CD8-positive, alpha-beta memory T cell (primary cell): Measurements from ENCODE around the gene ZNF583. TPM values are rescaled to one million over a fixed set of nuclear protein-coding genes. Genes with fewer than 3 reads are reported as not detected.

Source experiments
- CTCF ChIA-PET: fragments of 350-600 bp; sonication (Branson Sonifier 250); formaldehyde crosslinking; loops from one replicate; lab custom pipeline; 2021; ENCODE audit warnings: antibody characterized with exemption; lab: Charles Lee
- POLR2A ChIA-PET: fragments of 350-600 bp; sonication (Branson Sonifier 250); formaldehyde crosslinking; loops from one replicate; lab custom pipeline; 2021; ENCODE audit warnings: antibody characterized with exemption; lab: Charles Lee
- DNase-seq, 5 donors: peaks; one replicate each; pipeline versions ENCODE4 v3.0.0 to v3.0.0-alpha.2; 2020 to 2022; ENCODE audit warnings: mixed read lengths in 1 of 5
- H3K27ac ChIP-seq: one replicate; pipeline ENCODE4 v1.7.0; 2013; ENCODE audit warnings: low read depth, mild to moderate bottlenecking, low read length, moderate library complexity
- H3K27me3 ChIP-seq: 2 replicates; pipeline ENCODE4 v1.7.0; 2013; ENCODE audit warnings: low read length, mild to moderate bottlenecking; ENCODE audit not compliant: insufficient read depth, poor library complexity, severe bottlenecking
- H3K36me3 ChIP-seq: 2 replicates; pipeline ENCODE4 v1.7.0; 2013; ENCODE audit warnings: mild to moderate bottlenecking, low read length, moderate library complexity; ENCODE audit not compliant: insufficient read depth
- H3K4me1 ChIP-seq: 2 replicates; pipeline ENCODE4 v1.7.0; 2013; ENCODE audit warnings: mild to moderate bottlenecking, low read length, moderate library complexity; ENCODE audit not compliant: insufficient read depth
- H3K4me3 ChIP-seq: 2 replicates; pipeline ENCODE4 v1.7.0; 2013; ENCODE audit warnings: mild to moderate bottlenecking, low read length
- H3K9me3 ChIP-seq: 2 replicates; pipeline ENCODE4 v1.7.0; 2013; ENCODE audit warnings: mild to moderate bottlenecking, low read length
- H3K27ac Mint-ChIP-seq, 8 donors: one replicate each; pipeline ENCODE4 v1.8.0; 2020 to 2021; ENCODE audit warnings: mixed read lengths in 8 of 8, mild to moderate bottlenecking in 6 of 8, inconsistent platforms in 3 of 8, moderate library complexity in 3 of 8
- H3K27me3 Mint-ChIP-seq, 2 donors: one replicate each; pipeline ENCODE4 v1.8.0; 2020 to 2021; ENCODE audit warnings: mixed read lengths in 2 of 2, mild to moderate bottlenecking in 1 of 2, moderate library complexity in 1 of 2
- H3K36me3 Mint-ChIP-seq, 3 donors: one replicate each; pipeline ENCODE4 v1.8.0; 2020 to 2021; ENCODE audit warnings: mixed read lengths in 3 of 3, inconsistent platforms in 1 of 3, mild to moderate bottlenecking in 1 of 3
- H3K4me1 Mint-ChIP-seq, 3 donors: one replicate each; pipeline ENCODE4 v1.8.0; 2020 to 2021; ENCODE audit warnings: mixed read lengths in 3 of 3, inconsistent platforms in 1 of 3, mild to moderate bottlenecking in 1 of 3
- H3K4me3 Mint-ChIP-seq, 7 donors: one replicate each; pipeline ENCODE4 v1.8.0; 2020 to 2021; ENCODE audit warnings: mixed read lengths in 7 of 7, mild to moderate bottlenecking in 6 of 7, moderate library complexity in 4 of 7, inconsistent platforms in 2 of 7
- H3K9me3 Mint-ChIP-seq, 5 donors: one replicate each; pipeline ENCODE4 v1.8.0; 2020 to 2022; ENCODE audit warnings: mixed read lengths in 5 of 5, mild to moderate bottlenecking in 3 of 5, moderate library complexity in 2 of 5, inconsistent platforms in 1 of 5
- polyA plus RNA-seq: library from polyadenylated mRNA; unstranded; fragments of 300-500 nt; fragmentation: Illumina TruSeq; gene quantifications from one replicate; pipeline ENCODE4 v1.2.3, GENCODE V29; 2021
- total RNA-seq, 2 experiments: library from RNA; stranded (reverse); gene quantifications; one replicate each; pipeline ENCODE4 v1.2.3, GENCODE V29; 2021

ZNF583 gene
- 1 to 10 TPM; 5.3 to 5.9 TPM for total RNA-seq
- 14.1 TPM for polyA plus RNA-seq

DNA sequence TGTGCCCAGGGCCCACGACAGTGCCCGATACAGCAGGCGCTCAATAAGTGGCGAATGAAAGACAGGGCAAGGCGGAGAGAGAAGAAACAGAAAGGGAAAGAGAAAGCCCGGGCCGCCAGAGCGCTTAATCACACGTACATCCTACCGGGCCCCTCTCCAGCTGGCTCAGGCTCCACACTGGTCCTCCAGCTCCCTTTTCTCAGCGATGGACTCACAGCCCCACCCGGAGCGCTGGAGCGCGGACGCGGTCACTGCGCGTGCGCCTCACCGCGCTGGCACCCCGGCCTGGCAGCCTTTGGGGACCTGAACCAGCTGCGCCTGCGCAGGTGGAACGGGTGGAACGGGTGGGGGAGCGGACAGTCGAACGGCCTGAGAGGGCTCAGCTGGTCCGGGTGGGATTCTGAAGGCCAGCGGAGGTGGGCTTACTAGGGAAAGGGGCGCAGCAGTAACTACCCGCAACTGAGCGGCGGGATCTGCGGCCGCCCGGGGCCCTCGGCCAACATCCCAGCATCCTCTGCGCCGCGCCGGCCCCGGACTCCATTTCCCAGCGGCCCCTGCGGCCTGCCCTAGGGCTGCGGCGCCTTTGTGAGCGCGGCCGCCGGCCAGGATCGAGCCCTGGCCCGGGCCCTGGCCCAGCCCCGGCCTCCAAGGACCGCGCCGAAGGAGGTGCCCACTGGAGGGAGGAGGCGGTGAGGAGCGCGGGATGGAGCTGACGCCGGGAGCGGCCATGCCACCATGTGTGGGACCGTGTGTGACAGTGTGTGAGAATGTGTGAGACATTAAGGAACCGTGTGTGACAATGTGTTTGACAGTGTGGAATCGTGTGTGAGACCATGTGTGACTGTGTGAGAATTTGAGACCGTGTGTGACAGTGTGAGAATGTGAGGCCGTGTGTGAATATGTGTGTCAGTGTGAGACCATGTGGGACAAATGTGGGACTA lies at the start of gene ZNF583:
Gene ZNF583 (plus strand): TSS at position 569 of the 941 bp plus-strand sequence. CDS start 2,783 bp downstream, outside the sequence.
- CTCF ChIA-PET, result interaction anchor here (1.5 to 1.6 kb wide), 2 partner anchors 11 to 12 kb away, joined by 4 read pairs; partner anchors contain the start of gene ZNF582
- peak within 1 kb of the TSS; percentile 85 to 97 (median 92) for H3K4me3 Mint-ChIP-seq
- POLR2A ChIA-PET, result interaction anchor here (0.5 to 1.1 kb wide), 3 partner anchors 11 to 266 kb away, joined by 3 to 6 read pairs (median 5); partner anchors contain the start of gene ZNF582

GRCh38 chr19:56355517-56355916 lies 48.6 kb upstream of the ZNF583 start:
- no peak overlapping the region for H3K4me3 ChIP-seq
- Mint-ChIP-seq H3K27me3 (peaks cover 0 to 3% of the 10 kb centered on the region in 2 donors), H3K9me3 (peaks cover 12 to 30% (median 25%) of the 10 kb centered on the region in 5 donors), H3K27ac (no peak overlapping the region), H3K4me1 (peaks cover 0 to under 1% (median 0%) of the 10 kb centered on the region in 3 donors), H3K4me3 (no peak overlapping the region), H3K36me3 (peaks cover 4 to 24% (median 10%) of the 10 kb centered on the region in 3 donors)
- no peaks in the 10 kb centered on the region for H3K9me3 ChIP-seq
- POLR2A ChIA-PET, result no interaction called here
- no peaks in the 10 kb centered on the region for H3K27me3 ChIP-seq
- DNase-seq, result no peak
- no peaks in the 10 kb centered on the region for H3K36me3 ChIP-seq
- H3K27ac ChIP-seq, result no peak overlapping the region
- no peaks in the 10 kb centered on the region for H3K4me1 ChIP-seq
- CTCF ChIA-PET, result no interaction called here

More for the DNA sequence above, at the start of gene ZNF583:
- peaks cover 31 to 76% (median 58%) of the 10 kb centered on the region in 3 donors for H3K36me3 Mint-ChIP-seq
- peak within 1 kb of the TSS; percentile 77 to 97 (median 90) for H3K27ac Mint-ChIP-seq
- peaks cover 20% of the 10 kb centered on the region for H3K4me1 ChIP-seq
- H3K36me3 ChIP-seq, result peaks cover 18% of the 10 kb centered on the region
- peaks cover 36 to 73% (median 55%) of the 10 kb centered on the region in 5 donors for H3K9me3 Mint-ChIP-seq
- peak; percentile 86 to 92 (median 92) for DNase-seq
- no peaks in the 10 kb centered on the region for H3K27me3 ChIP-seq
- peaks cover 27 to 36% (median 32%) of the 10 kb centered on the region in 3 donors for H3K4me1 Mint-ChIP-seq
- H3K9me3 ChIP-seq, result peaks cover 23% of the 10 kb centered on the region
- H3K27ac ChIP-seq, result peak within 1 kb of the TSS; percentile 94
- peak within 1 kb of the TSS; percentile 83 for H3K4me3 ChIP-seq
- peaks cover 0 to 3% of the 10 kb centered on the region in 2 donors for H3K27me3 Mint-ChIP-seq

GRCh38 chr19:56356944-56357343 lies 47.2 kb upstream of the ZNF583 start:
- ChIA-PET POLR2A (no interaction called here), CTCF (no interaction called here)
- Mint-ChIP-seq H3K4me1 (no peaks in the 10 kb centered on the region), H3K4me3 (no peak overlapping the region), H3K36me3 (peaks cover 6 to 35% (median 15%) of the 10 kb centered on the region in 3 donors), H3K27ac (peak overlapping the region in 1 of 8 donors; percentile 30), H3K27me3 (peaks cover 0 to 3% of the 10 kb centered on the region in 2 donors), H3K9me3 (peaks cover 15 to 43% (median 35%) of the 10 kb centered on the region in 5 donors)
- Histone ChIP-seq H3K27me3 (no peaks in the 10 kb centered on the region), H3K9me3 (no peaks in the 10 kb centered on the region), H3K4me1 (no peaks in the 10 kb centered on the region), H3K36me3 (no peaks in the 10 kb centered on the region), H3K27ac (no peak overlapping the region), H3K4me3 (no peak overlapping the region)
- no peak for DNase-seq

DNA sequence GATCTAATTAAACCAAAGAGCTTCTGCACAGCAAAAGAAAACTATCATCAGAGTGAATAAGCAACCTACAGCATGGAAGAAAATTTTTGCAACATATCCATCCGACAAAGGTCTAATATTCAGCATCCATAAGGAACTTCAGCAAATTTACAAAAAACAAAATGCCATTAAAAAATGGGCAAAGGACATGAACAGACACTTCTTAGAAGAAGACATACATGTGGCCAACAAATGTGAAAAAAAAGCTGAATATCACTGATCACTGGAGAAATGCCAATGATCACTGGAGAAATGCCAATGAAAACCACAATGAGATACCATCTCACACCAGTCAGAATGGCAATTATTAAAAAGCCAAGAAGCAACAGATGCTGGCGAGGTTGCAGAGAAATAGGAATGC lies 43.3 kb upstream of the ZNF583 start:
- Mint-ChIP-seq H3K27me3 (peaks cover 0 to 3% of the 10 kb centered on the region in 2 donors), H3K36me3 (peaks cover 6 to 56% (median 22%) of the 10 kb centered on the region in 3 donors), H3K27ac (no peak overlapping the region), H3K4me1 (no peaks in the 10 kb centered on the region), H3K9me3 (peaks cover 37 to 66% (median 55%) of the 10 kb centered on the region in 5 donors), H3K4me3 (no peak overlapping the region)
- CTCF ChIA-PET, result no interaction called here
- POLR2A ChIA-PET, result no interaction called here
- peaks cover 11% of the 10 kb centered on the region for H3K9me3 ChIP-seq
- no peaks in the 10 kb centered on the region for H3K36me3 ChIP-seq
- no peak overlapping the region for H3K4me3 ChIP-seq
- no peaks in the 10 kb centered on the region for H3K27me3 ChIP-seq
- no peak for DNase-seq
- H3K4me1 ChIP-seq, result no peaks in the 10 kb centered on the region
- no peak overlapping the region for H3K27ac ChIP-seq

DNA sequence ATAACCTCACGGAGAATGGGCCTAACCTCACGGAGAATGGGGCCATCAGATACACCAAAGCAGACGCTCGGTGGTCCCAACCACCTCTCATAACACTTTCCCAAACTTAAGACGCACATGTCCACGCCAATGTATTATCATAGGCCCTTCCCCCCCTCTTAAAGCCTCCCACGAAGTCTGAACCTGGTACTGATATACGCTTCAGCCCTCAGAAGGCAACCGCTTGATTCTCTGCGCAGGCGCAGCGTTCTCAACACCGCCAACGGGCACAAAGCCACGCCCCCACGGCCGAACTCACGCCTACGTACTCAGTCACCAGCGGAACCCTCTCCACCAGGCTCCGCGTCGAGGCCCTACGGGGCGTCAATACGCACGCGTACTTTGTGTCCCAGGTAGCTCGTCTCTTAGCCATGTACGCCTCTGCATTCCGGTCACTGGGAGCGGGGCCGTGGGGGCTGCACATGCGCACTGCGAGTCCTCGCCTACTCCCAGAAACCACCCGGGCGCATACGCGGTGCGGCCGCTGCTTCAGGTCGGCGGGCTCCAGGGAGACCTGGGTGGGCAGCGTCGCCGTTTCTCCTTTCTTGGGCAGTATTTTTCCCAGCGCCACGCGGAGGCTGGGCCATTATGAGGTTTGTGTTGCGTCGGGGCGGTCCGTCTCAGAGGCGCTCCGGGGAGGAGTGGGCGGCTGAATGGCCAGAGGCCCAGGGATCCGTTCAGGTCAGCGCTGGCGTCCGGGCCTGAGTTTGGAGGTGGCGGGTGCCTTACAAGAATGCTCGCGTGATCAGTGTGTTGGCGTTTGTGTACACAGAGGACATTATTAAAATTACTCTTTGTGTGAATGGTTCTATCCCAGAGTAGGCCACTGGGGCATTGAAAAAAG lies 36.1 kb upstream of the ZNF583 start:
- peaks cover 20 to 29% (median 22%) of the 10 kb centered on the region in 3 donors for H3K4me1 Mint-ChIP-seq
- Histone ChIP-seq H3K4me1 (peaks cover 9% of the 10 kb centered on the region), H3K27ac (peak overlapping the region; percentile 44), H3K27me3 (no peaks in the 10 kb centered on the region), H3K4me3 (peak overlapping the region; percentile 49), H3K9me3 (peaks cover 9% of the 10 kb centered on the region), H3K36me3 (no peaks in the 10 kb centered on the region)
- peak; percentile 56 to 83 (median 77) for DNase-seq
- peak overlapping the region; percentile 2 to 92 (median 83) for H3K27ac Mint-ChIP-seq
- H3K36me3 Mint-ChIP-seq, result peaks cover 2 to 56% (median 50%) of the 10 kb centered on the region in 3 donors
- H3K9me3 Mint-ChIP-seq, result peaks cover 38 to 68% (median 44%) of the 10 kb centered on the region in 5 donors
- peaks cover 0 to 3% of the 10 kb centered on the region in 2 donors for H3K27me3 Mint-ChIP-seq
- CTCF ChIA-PET, result interaction anchor here (1.1 kb wide), 1 partner anchor 25 kb away, joined by 3 read pairs; the partner anchor contains the start of gene ZNF582
- peak overlapping the region; percentile 83 to 94 (median 90) for H3K4me3 Mint-ChIP-seq
- POLR2A ChIA-PET, result no interaction called here

- peaks cover 9% of the 10 kb centered on the region for H3K4me1 ChIP-seq
- CTCF ChIA-PET, result no interaction called here
- H3K9me3 Mint-ChIP-seq, result peaks cover 35 to 72% (median 46%) of the 10 kb centered on the region in 5 donors
- POLR2A ChIA-PET, result no interaction called here
- no peak overlapping the region for H3K4me3 ChIP-seq
- no peaks in the 10 kb centered on the region for H3K27me3 ChIP-seq
- H3K27ac ChIP-seq, result no peak overlapping the region
- peaks cover 18 to 65% (median 64%) of the 10 kb centered on the region in 3 donors for H3K36me3 Mint-ChIP-seq
- no peak for DNase-seq
- H3K4me1 Mint-ChIP-seq, result peaks cover 20 to 29% (median 22%) of the 10 kb centered on the region in 3 donors
- peaks cover 9% of the 10 kb centered on the region for H3K36me3 ChIP-seq
- peaks cover 0 to 3% of the 10 kb centered on the region in 2 donors for H3K27me3 Mint-ChIP-seq
- no peak overlapping the region for H3K27ac Mint-ChIP-seq
- H3K4me3 Mint-ChIP-seq, result peak overlapping the region in 4 of 7 donors; percentile 32 to 48 (median 46)
- H3K9me3 ChIP-seq, result peaks cover 12% of the 10 kb centered on the region
Observed at GRCh38 chr19:56369886-56370676, 34.1 kb upstream of the ZNF583 start.

DNA sequence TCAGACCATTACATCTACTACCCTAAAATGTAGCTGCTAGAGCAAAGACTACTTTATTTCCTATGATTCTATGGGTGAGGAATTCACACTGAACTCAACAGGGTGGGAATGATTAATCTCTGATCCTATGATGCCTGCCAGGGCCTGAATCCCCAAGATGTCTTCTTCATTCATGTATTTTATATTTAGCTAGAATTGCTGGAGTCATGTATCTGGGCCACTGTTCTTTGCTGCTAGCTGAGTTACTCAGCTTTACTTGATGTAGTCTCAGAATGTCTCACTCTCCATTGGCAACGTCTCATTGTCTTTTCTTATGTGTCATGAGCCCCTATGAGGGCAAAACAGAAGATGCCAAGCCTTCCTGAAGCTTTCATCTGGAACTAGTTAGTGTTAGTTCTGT lies 31.9 kb upstream of the ZNF583 start:
- DNase-seq, result no peak
- Histone ChIP-seq H3K9me3 (peaks cover 29% of the 10 kb centered on the region), H3K27me3 (no peaks in the 10 kb centered on the region), H3K4me3 (no peak overlapping the region), H3K36me3 (peaks cover 19% of the 10 kb centered on the region), H3K27ac (no peak overlapping the region), H3K4me1 (peaks cover 9% of the 10 kb centered on the region)
- Mint-ChIP-seq H3K27me3 (peaks cover 0 to 3% of the 10 kb centered on the region in 2 donors), H3K36me3 (peaks cover 30 to 87% (median 73%) of the 10 kb centered on the region in 3 donors), H3K27ac (no peak overlapping the region), H3K4me3 (no peak overlapping the region), H3K9me3 (peaks cover 46 to 82% (median 50%) of the 10 kb centered on the region in 5 donors), H3K4me1 (peaks cover 20 to 29% (median 22%) of the 10 kb centered on the region in 3 donors)
- CTCF ChIA-PET, result no interaction called here
- POLR2A ChIA-PET, result no interaction called here
